Parathyroid adenoma (tissue), 2 donors: Measurements from ENCODE around the gene ZNF503.

ENCODE experiments used
- H2AFZ ChIP-seq: fragments of 300-600 bp; sonication (generic); one replicate; pipeline ENCODE4 v1.7.0; 2017; ENCODE audit warnings: antibody characterized with exemption, mild to moderate bottlenecking
- H3K27ac ChIP-seq: fragments of 300-600 bp; sonication (generic); one replicate; pipeline ENCODE4 v1.7.0; 2017
- H3K27me3 ChIP-seq: fragments of 300-600 bp; sonication (generic); one replicate; pipeline ENCODE4 v1.7.0; 2017; ENCODE audit warnings: low read length; ENCODE audit not compliant: control insufficient read depth, insufficient read depth
- H3K36me3 ChIP-seq: fragments of 300-600 bp; sonication (generic); one replicate; pipeline ENCODE4 v1.7.0; 2017; ENCODE audit warnings: low read length; ENCODE audit not compliant: control insufficient read depth, insufficient read depth
- H3K4me1 ChIP-seq: fragments of 300-600 bp; sonication (generic); one replicate; pipeline ENCODE4 v1.7.0; 2017; ENCODE audit warnings: control low read depth
- H3K4me2 ChIP-seq: fragments of 300-600 bp; sonication (generic); one replicate; pipeline ENCODE4 v1.7.0; 2017; ENCODE audit warnings: low read length
- H3K4me3 ChIP-seq: fragments of 300-600 bp; sonication (generic); one replicate; pipeline ENCODE4 v1.7.0; 2017; ENCODE audit warnings: low read depth, low read length
- H3K79me2 ChIP-seq: fragments of 300-600 bp; sonication (generic); one replicate; pipeline ENCODE4 v1.7.0; 2017; ENCODE audit warnings: control low read depth
- H3K9ac ChIP-seq: fragments of 300-600 bp; sonication (generic); one replicate; pipeline ENCODE4 v1.7.0; 2017; ENCODE audit warnings: mild to moderate bottlenecking
- H3K9me3 ChIP-seq: fragments of 300-600 bp; sonication (generic); one replicate; pipeline ENCODE4 v1.7.0; 2017; ENCODE audit warnings: low read length; ENCODE audit not compliant: control insufficient read depth
- TF ChIP-seq, protein P1 (sequence below): fragments of 300-600 bp; sonication (generic); IDR thresholded peaks from one replicate; pipeline ENCODE4 v1.7.0; 2017; ENCODE audit warnings: antibody characterized with exemption, mild to moderate bottlenecking
- donor health status: primary hyperparathyroidism.

Gene ZNF503

DNA sequence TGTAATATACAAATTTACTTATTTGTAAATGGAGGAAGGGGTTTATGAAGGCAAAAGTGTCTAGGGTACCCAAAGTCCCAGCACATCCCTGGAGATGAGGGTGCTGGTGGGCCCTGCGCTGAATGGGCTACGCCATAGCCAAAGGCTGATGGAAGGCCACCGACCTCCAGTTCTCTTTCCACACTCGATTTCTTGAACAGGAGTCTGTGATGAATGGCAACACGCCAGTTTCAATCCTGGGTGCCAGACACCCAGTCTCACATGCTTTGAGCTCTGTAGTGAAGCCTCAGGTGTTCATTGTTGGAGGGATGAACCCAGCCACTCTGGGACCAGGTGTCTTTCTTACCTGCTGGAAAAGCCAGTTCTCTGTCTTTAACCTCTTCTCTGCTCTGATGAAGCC, 30.6 kb upstream of the ZNF503 start:
- Histone ChIP-seq H3K36me3 (no peaks in the 10 kb centered on the region), H3K4me2 (peak overlapping the region; percentile 78), H3K27me3 (no peaks in the 10 kb centered on the region), H3K4me3 (peak overlapping the region; percentile 68), H3K79me2 (no peaks in the 10 kb centered on the region), H2AFZ (no peak overlapping the region), H3K9me3 (no peaks in the 10 kb centered on the region), H3K4me1 (no peaks in the 10 kb centered on the region), H3K9ac (no peak overlapping the region), H3K27ac (no peak overlapping the region)
- TF ChIP-seq, protein P1, sequence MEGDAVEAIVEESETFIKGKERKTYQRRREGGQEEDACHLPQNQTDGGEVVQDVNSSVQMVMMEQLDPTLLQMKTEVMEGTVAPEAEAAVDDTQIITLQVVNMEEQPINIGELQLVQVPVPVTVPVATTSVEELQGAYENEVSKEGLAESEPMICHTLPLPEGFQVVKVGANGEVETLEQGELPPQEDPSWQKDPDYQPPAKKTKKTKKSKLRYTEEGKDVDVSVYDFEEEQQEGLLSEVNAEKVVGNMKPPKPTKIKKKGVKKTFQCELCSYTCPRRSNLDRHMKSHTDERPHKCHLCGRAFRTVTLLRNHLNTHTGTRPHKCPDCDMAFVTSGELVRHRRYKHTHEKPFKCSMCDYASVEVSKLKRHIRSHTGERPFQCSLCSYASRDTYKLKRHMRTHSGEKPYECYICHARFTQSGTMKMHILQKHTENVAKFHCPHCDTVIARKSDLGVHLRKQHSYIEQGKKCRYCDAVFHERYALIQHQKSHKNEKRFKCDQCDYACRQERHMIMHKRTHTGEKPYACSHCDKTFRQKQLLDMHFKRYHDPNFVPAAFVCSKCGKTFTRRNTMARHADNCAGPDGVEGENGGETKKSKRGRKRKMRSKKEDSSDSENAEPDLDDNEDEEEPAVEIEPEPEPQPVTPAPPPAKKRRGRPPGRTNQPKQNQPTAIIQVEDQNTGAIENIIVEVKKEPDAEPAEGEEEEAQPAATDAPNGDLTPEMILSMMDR, result no peak

DNA sequence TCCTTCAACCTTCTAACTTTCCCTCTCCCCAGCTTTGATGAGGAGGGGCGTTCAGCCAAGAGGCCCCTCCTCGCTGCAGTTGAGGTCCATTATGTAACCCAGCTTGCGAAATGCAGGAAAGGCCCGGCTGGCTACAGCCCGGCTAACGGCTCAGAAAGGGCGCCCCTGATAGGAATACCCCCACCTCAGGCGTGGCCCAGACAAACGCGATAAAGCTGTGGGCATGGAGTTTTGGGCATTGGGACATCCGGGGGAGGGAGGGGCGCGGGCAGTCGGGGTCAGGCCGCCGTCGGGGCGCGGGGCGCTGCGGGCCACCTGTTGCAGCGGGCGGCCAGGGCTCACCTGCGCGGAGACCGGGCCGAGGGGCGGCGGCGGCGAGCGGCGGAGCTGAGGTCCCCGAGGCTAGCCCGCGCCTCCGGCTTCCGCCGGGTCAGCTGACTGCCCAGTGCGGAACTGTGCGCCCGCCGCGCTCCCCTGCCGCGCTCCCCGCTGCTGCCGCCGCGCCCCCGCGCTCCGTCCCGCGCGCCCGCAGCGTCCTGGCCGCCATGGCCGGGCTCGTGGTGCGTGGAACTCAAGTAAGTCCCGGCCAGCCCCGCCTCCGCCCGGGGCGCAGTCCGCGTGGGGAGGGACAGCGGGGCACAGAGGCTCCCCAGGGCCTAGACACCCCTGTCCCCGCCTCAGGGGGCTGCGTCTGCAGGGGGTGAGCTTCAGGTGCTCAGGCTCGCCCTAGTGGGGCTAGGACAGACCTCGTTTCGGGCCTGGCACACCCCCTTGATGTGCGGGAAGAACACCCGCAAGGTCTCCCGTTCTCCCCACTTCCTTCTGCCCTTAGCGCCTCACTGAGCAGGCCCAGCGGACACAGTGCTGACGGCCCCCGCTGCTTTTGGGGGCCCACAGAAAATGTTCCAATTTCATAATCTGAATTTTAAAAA, 29.9 kb upstream of the ZNF503 start, which contains the start of gene LRMDA:
LRMDA (plus strand) TSS at position 445 of the 932 bp plus-strand sequence.
- H3K79me2 ChIP-seq, result no peaks in the 10 kb centered on the region
- no peaks in the 10 kb centered on the region for H3K36me3 ChIP-seq
- no peaks in the 10 kb centered on the region for H3K4me1 ChIP-seq
- no peak within 1 kb of the TSS for H3K27ac ChIP-seq
- no peak within 1 kb of the TSS for H3K9ac ChIP-seq
- peak within 1 kb of the TSS; percentile 68 for H3K4me3 ChIP-seq
- no peaks in the 10 kb centered on the region for H3K9me3 ChIP-seq
- H3K27me3 ChIP-seq, result no peaks in the 10 kb centered on the region
- TF ChIP-seq, protein P1, result no peak
- peak within 1 kb of the TSS; percentile 66 for H2AFZ ChIP-seq
- H3K4me2 ChIP-seq, result peak within 1 kb of the TSS; percentile 90

GRCh38 chr10:75430000-75430763, 28.6 kb upstream of the ZNF503 start:
- no peaks in the 10 kb centered on the region for H3K4me1 ChIP-seq
- TF ChIP-seq, protein P1, result no peak
- H3K27me3 ChIP-seq, result no peaks in the 10 kb centered on the region
- H3K9me3 ChIP-seq, result no peaks in the 10 kb centered on the region
- H3K4me3 ChIP-seq, result no peak overlapping the region
- H3K9ac ChIP-seq, result no peak overlapping the region
- H3K79me2 ChIP-seq, result no peaks in the 10 kb centered on the region
- no peak overlapping the region for H3K27ac ChIP-seq
- no peaks in the 10 kb centered on the region for H3K36me3 ChIP-seq
- H3K4me2 ChIP-seq, result no peak overlapping the region
- peak overlapping the region; percentile 15 for H2AFZ ChIP-seq

- Histone ChIP-seq H3K4me2 (no peak overlapping the region), H3K27ac (no peak overlapping the region), H3K9ac (no peak overlapping the region), H3K79me2 (no peaks in the 10 kb centered on the region), H3K4me3 (no peak overlapping the region), H3K27me3 (no peaks in the 10 kb centered on the region), H3K9me3 (no peaks in the 10 kb centered on the region), H2AFZ (no peak overlapping the region), H3K4me1 (no peaks in the 10 kb centered on the region), H3K36me3 (no peaks in the 10 kb centered on the region)
- TF ChIP-seq, protein P1, result no peak
Observed at GRCh38 chr10:75429159-75429827, 27.7 kb upstream of the ZNF503 start.
